WTC11 (cell line): Measurements from ENCODE around the gene ZNF75A. TPM values are rescaled to one million over a fixed set of nuclear protein-coding genes. Genes with fewer than 3 reads are reported as not detected.

Experiments
- ATAC-seq: fragments of 200-7000 bp; cut with Tn5 transposase; 2 replicates; pipeline ENCODE4 v1.10.0; 2021; ENCODE audit warnings: mild to moderate bottlenecking, moderate library complexity
- CTCF ChIA-PET: fragments of 300-600 bp; sonication (Branson Sonifier 250); formaldehyde crosslinking; loops from one replicate; lab custom pipeline; 2021; ENCODE audit warnings: antibody characterized with exemption; lab: Charles Lee
- POLR2A ChIA-PET: fragments of 350-600 bp; sonication (Branson Sonifier 250); formaldehyde crosslinking; loops from one replicate; lab custom pipeline; 2021; ENCODE audit warnings: antibody characterized with exemption; lab: Charles Lee
- DNase-seq: peaks from one replicate; pipeline ENCODE4 v3.0.0; 2021; ENCODE audit warnings: low spot score
- H3K27ac Mint-ChIP-seq: 2 replicates; pipeline ENCODE4 v1.8.0; 2021; ENCODE audit warnings: mixed read lengths
- H3K27me3 Mint-ChIP-seq: 2 replicates; pipeline ENCODE4 v1.8.0; 2021; ENCODE audit warnings: low read depth, mild to moderate bottlenecking, moderate library complexity, mixed read lengths
- H3K36me3 Mint-ChIP-seq: 2 replicates; pipeline ENCODE4 v1.8.0; 2021; ENCODE audit warnings: mixed read lengths
- H3K4me1 Mint-ChIP-seq: 2 replicates; pipeline ENCODE4 v1.8.0; 2022; ENCODE audit warnings: mixed read lengths
- H3K4me3 Mint-ChIP-seq: 2 replicates; pipeline ENCODE4 v1.8.0; 2021; ENCODE audit warnings: mild to moderate bottlenecking, moderate library complexity, mixed read lengths
- H3K9me3 Mint-ChIP-seq: 2 replicates; pipeline ENCODE4 v1.8.0; 2021; ENCODE audit warnings: mixed read lengths
- ATF2 ChIP-seq: sonication (generic); formaldehyde crosslinking; IDR thresholded peaks from 2 replicates; pipeline ENCODE4 v1.8.1; 2022; ENCODE audit warnings: low read depth, missing genetic modification reagents, borderline replicate concordance
- CREM ChIP-seq: sonication (generic); formaldehyde crosslinking; IDR thresholded peaks from 2 replicates; pipeline ENCODE4 v1.8.1; 2022; ENCODE audit warnings: mild to moderate bottlenecking, missing genetic modification reagents, moderate library complexity
- ETV6 ChIP-seq: sonication (generic); formaldehyde crosslinking; IDR thresholded peaks from 2 replicates; pipeline ENCODE4 v1.8.1; 2022; ENCODE audit warnings: mild to moderate bottlenecking, missing genetic modification reagents
- FOXP1 ChIP-seq: sonication (generic); formaldehyde crosslinking; IDR thresholded peaks from 2 replicates; pipeline ENCODE4 v1.8.0; 2022; ENCODE audit warnings: missing genetic modification reagents, mild to moderate bottlenecking, moderate library complexity, borderline replicate concordance
- HMGA2 ChIP-seq: fragments of 250-450 bp; sonication (Bioruptor Pico); IDR thresholded peaks from 2 replicates; pipeline ENCODE4 v1.4.0; 2021; ENCODE audit warnings: mild to moderate bottlenecking, moderate library complexity
- NFYB ChIP-seq: sonication (generic); formaldehyde crosslinking; conservative IDR thresholded peaks from 2 replicates; pipeline ENCODE4 v1.8.0; 2022; ENCODE audit warnings: low read depth, missing genetic modification reagents
- NR2C2 ChIP-seq: sonication (generic); formaldehyde crosslinking; IDR thresholded peaks from 2 replicates; pipeline ENCODE4 v1.8.0; 2022; ENCODE audit warnings: mild to moderate bottlenecking, missing genetic modification reagents
- OVOL2 ChIP-seq: fragments of 250-450 bp; sonication (Bioruptor Pico); IDR thresholded peaks from 2 replicates; pipeline ENCODE4 v1.9.0; 2021; ENCODE audit warnings: mild to moderate bottlenecking, borderline replicate concordance
- RELA ChIP-seq: sonication (generic); formaldehyde crosslinking; IDR thresholded peaks from 2 replicates; pipeline ENCODE4 v1.8.1; 2022; ENCODE audit warnings: missing genetic modification reagents, mild to moderate bottlenecking, borderline replicate concordance
- RORB ChIP-seq: fragments of 250-450 bp; sonication (Bioruptor Pico); IDR thresholded peaks from 2 replicates; pipeline ENCODE4 v1.9.0; 2021; ENCODE audit warnings: mild to moderate bottlenecking
- TCF7 ChIP-seq: sonication (generic); formaldehyde crosslinking; IDR thresholded peaks from 2 replicates; pipeline ENCODE4 v1.8.0; 2022; ENCODE audit warnings: mild to moderate bottlenecking, low read depth, missing genetic modification reagents, moderate library complexity
- TEAD1 ChIP-seq: sonication (generic); formaldehyde crosslinking; IDR thresholded peaks from 2 replicates; pipeline ENCODE4 v1.8.0; 2022; ENCODE audit warnings: mild to moderate bottlenecking, missing genetic modification reagents
- TEAD4 ChIP-seq: sonication (generic); formaldehyde crosslinking; IDR thresholded peaks from 2 replicates; pipeline ENCODE4 v1.8.0; 2022; ENCODE audit warnings: mild to moderate bottlenecking, missing genetic modification reagents
- TP53 ChIP-seq: sonication (generic); formaldehyde crosslinking; IDR thresholded peaks from 2 replicates; pipeline ENCODE4 v1.8.1; 2023; ENCODE audit warnings: mild to moderate bottlenecking, missing genetic modification reagents
- ZBTB21 ChIP-seq: sonication (generic); formaldehyde crosslinking; IDR thresholded peaks from 2 replicates; pipeline ENCODE4 v1.8.1; 2023; ENCODE audit warnings: mild to moderate bottlenecking, missing genetic modification reagents, borderline replicate concordance
- ZNF219 ChIP-seq: sonication (generic); formaldehyde crosslinking; IDR thresholded peaks from 2 replicates; pipeline ENCODE4 v1.8.0; 2023; ENCODE audit warnings: missing genetic modification reagents, mild to moderate bottlenecking, borderline replicate concordance
- ZNF263 ChIP-seq: sonication (generic); formaldehyde crosslinking; IDR thresholded peaks from 2 replicates; pipeline ENCODE4 v1.8.1; 2022; ENCODE audit warnings: low read depth, mild to moderate bottlenecking, moderate library complexity, missing genetic modification reagents
- ZNF317 ChIP-seq: sonication (generic); formaldehyde crosslinking; IDR thresholded peaks from 2 replicates; pipeline ENCODE4 v1.8.1; 2023; ENCODE audit warnings: low read depth, mild to moderate bottlenecking, moderate library complexity, missing genetic modification reagents, borderline replicate concordance
- ZSCAN18 ChIP-seq: fragments of 250-450 bp; sonication (Bioruptor Pico); IDR thresholded peaks from 2 replicates; pipeline ENCODE4 v2.1.2; 2022; ENCODE audit warnings: mild to moderate bottlenecking, moderate library complexity
- total RNA-seq: library from RNA; stranded (reverse); gene quantifications from 3 replicates; pipeline ENCODE4 v1.2.3, GENCODE V29; 2021
- TF ChIP-seq, protein P1 (sequence below): sonication (generic); formaldehyde crosslinking; IDR thresholded peaks from 2 replicates; pipeline ENCODE4 v1.8.0; 2023; ENCODE audit warnings: mild to moderate bottlenecking, missing genetic modification reagents
- TF ChIP-seq, protein P2 (sequence below): sonication (generic); formaldehyde crosslinking; IDR thresholded peaks from 2 replicates; pipeline ENCODE4 v1.8.1; 2022; ENCODE audit warnings: mild to moderate bottlenecking, missing genetic modification reagents, moderate library complexity, borderline replicate concordance
- TF ChIP-seq, protein P3 (sequence below): sonication (generic); formaldehyde crosslinking; IDR thresholded peaks from 2 replicates; pipeline ENCODE4 v1.8.1; 2023; ENCODE audit warnings: mild to moderate bottlenecking, missing genetic modification reagents, moderate library complexity

Gene ZNF75A
- total RNA-seq, 1 experiment from 2014 or later, result 31.5 TPM

DNA sequence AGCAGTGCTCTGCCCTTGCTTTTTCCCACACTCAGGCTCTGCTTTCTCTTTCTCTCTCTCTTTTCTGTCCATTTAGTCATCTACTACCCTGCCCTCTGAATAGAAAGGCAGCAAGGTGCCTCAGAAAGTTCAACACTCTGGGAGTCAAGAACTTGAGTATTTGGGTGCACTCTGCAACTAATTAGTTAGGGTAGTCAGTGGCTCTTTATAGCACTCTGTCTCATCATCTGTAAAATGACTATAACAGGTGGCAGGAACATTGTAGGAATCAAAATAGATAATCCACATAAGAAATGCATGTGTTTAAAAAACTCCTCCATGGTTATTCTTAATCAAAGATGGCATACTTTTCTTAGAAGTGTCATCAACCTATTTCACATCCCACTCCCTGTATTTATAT is 57.6 kb downstream of the ZNF75A start (continued):
- TF ChIP-seq, protein P1, sequence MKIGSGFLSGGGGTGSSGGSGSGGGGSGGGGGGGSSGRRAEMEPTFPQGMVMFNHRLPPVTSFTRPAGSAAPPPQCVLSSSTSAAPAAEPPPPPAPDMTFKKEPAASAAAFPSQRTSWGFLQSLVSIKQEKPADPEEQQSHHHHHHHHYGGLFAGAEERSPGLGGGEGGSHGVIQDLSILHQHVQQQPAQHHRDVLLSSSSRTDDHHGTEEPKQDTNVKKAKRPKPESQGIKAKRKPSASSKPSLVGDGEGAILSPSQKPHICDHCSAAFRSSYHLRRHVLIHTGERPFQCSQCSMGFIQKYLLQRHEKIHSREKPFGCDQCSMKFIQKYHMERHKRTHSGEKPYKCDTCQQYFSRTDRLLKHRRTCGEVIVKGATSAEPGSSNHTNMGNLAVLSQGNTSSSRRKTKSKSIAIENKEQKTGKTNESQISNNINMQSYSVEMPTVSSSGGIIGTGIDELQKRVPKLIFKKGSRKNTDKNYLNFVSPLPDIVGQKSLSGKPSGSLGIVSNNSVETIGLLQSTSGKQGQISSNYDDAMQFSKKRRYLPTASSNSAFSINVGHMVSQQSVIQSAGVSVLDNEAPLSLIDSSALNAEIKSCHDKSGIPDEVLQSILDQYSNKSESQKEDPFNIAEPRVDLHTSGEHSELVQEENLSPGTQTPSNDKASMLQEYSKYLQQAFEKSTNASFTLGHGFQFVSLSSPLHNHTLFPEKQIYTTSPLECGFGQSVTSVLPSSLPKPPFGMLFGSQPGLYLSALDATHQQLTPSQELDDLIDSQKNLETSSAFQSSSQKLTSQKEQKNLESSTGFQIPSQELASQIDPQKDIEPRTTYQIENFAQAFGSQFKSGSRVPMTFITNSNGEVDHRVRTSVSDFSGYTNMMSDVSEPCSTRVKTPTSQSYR (CRISPR knock-in tag), result no peak
- TF ChIP-seq TP53 (CRISPR knock-in tag) (no peak), RORB (CRISPR knock-in tag) (no peak), ZNF263 (no peak)
- TF ChIP-seq, all 79 proteins: peak for 0

GRCh38 chr16:3363793-3364192 is 58.5 kb downstream of the ZNF75A start:
- CTCF ChIA-PET, result no interaction called here
- Mint-ChIP-seq H3K4me3 (no peak overlapping the region), H3K36me3 (no peaks in the 10 kb centered on the region; the same call in 1 of the 2 replicates), H3K27me3 (peaks cover 33% of the 10 kb centered on the region), H3K27ac (no peak overlapping the region)
- no peak for ATAC-seq
- TF ChIP-seq OVOL2 (no peak), ZNF317 (no peak), CREM (CRISPR knock-in tag) (no peak), NFYB (no peak), TCF7 (CRISPR knock-in tag) (no peak), TEAD1 (no peak), ZSCAN18 (CRISPR knock-in tag) (no peak), ZNF263 (no peak), ZNF219 (CRISPR knock-in tag) (no peak), FOXP1 (CRISPR knock-in tag) (no peak), ZBTB21 (CRISPR knock-in tag) (no peak), NR2C2 (CRISPR knock-in tag) (no peak), ATF2 (no peak), TEAD4 (no peak), ETV6 (CRISPR knock-in tag) (no peak), RELA (CRISPR knock-in tag) (no peak), HMGA2 (CRISPR knock-in tag) (no peak)
- TF ChIP-seq, protein P2, sequence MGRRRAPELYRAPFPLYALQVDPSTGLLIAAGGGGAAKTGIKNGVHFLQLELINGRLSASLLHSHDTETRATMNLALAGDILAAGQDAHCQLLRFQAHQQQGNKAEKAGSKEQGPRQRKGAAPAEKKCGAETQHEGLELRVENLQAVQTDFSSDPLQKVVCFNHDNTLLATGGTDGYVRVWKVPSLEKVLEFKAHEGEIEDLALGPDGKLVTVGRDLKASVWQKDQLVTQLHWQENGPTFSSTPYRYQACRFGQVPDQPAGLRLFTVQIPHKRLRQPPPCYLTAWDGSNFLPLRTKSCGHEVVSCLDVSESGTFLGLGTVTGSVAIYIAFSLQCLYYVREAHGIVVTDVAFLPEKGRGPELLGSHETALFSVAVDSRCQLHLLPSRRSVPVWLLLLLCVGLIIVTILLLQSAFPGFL (CRISPR knock-in tag), result no peak
- TF ChIP-seq, protein P3, sequence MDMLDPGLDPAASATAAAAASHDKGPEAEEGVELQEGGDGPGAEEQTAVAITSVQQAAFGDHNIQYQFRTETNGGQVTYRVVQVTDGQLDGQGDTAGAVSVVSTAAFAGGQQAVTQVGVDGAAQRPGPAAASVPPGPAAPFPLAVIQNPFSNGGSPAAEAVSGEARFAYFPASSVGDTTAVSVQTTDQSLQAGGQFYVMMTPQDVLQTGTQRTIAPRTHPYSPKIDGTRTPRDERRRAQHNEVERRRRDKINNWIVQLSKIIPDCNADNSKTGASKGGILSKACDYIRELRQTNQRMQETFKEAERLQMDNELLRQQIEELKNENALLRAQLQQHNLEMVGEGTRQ, result no peak
- TF ChIP-seq, all 79 proteins: peak for 0
- POLR2A ChIA-PET, result no interaction called here
- no peak for DNase-seq
- Mint-ChIP-seq H3K4me1 (no peaks in the 10 kb centered on the region), H3K9me3 (peaks cover 33% of the 10 kb centered on the region)
